Measurements from ENCODE around the gene NCOA1. TPM values are rescaled to one million over a fixed set of nuclear protein-coding genes. Genes with fewer than 3 reads are reported as not detected.

The NCOA1 gene
- total RNA-seq, 1 experiment from 2014 or later = 27.5 TPM

- POLR2A ChIA-PET (ENCODE audit: low non-redundant PET) = interaction anchor here (0.6 kb wide), 1 partner anchor 438 kb away, joined by 6 read pairs; no protein-coding TSS in a partner anchor
- no TSS peak for BruUV-seq (replicated peaks)
- Histone ChIP-seq H3K27me3 (replicated peaks; ENCODE audit: insufficient read depth, low read depth, low read length, poor library complexity) (no peaks in the 10 kb centered on the region), H3K27ac (ENCODE audit: low read depth, low read length, poor library complexity, severe bottlenecking) (no peak overlapping the region), H3K4me1 (ENCODE audit: insufficient read depth, low read length, poor library complexity, severe bottlenecking) (no peaks in the 10 kb centered on the region), H3K4me3 (ENCODE audit: low read depth, low read length, poor library complexity, severe bottlenecking) (no peak overlapping the region), H3K9me3 (ENCODE audit: low read depth, low read length, poor library complexity, severe bottlenecking) (no peaks in the 10 kb centered on the region), H3K36me3 (ENCODE audit: insufficient read depth, low read length, poor library complexity, severe bottlenecking) (peaks cover 71% of the 10 kb centered on the region)
- TF ChIP-seq, protein P1, sequence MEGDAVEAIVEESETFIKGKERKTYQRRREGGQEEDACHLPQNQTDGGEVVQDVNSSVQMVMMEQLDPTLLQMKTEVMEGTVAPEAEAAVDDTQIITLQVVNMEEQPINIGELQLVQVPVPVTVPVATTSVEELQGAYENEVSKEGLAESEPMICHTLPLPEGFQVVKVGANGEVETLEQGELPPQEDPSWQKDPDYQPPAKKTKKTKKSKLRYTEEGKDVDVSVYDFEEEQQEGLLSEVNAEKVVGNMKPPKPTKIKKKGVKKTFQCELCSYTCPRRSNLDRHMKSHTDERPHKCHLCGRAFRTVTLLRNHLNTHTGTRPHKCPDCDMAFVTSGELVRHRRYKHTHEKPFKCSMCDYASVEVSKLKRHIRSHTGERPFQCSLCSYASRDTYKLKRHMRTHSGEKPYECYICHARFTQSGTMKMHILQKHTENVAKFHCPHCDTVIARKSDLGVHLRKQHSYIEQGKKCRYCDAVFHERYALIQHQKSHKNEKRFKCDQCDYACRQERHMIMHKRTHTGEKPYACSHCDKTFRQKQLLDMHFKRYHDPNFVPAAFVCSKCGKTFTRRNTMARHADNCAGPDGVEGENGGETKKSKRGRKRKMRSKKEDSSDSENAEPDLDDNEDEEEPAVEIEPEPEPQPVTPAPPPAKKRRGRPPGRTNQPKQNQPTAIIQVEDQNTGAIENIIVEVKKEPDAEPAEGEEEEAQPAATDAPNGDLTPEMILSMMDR (conservative IDR thresholded peaks at IDR 0.05; ENCODE audit: low read depth, low read length) = no peak
- no peak for TF ChIP-seq EZH2 (IDR thresholded peaks at IDR 0.05; ENCODE audit: borderline replicate concordance, low read depth, low read length, poor library complexity, severe bottlenecking)
- no peak for DNase-seq (ENCODE audit: low spot score)
- intact Hi-C loops (cut with micrococcal nuclease; ENCODE audit: unreplicated experiment) = no loop called here
- CTCF ChIA-PET = no interaction called here
Measured at GRCh38 chr2:24815171-24815570, 324.1 kb downstream of the NCOA1 start.

DNA sequence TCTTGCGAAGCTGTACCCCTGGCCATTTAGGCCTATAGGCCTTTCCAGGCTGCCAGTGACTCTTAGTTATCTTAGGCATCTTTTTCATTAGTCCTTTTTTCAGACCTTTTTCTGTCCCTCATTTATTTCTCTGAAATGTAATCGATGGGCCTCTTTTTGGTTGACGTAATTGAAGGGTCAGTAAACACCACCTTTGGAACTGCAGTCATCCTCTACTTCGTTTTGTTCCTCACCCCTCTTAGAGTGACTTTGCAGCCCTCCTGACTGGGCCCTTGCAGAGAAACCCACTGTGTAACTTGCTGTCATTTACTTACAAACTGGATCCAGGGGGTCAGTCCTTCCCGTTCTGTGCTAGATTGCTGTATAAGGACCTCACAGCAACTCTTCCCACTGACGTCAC, 325.4 kb downstream of the NCOA1 start:
- no peaks in the 10 kb centered on the region for H3K27me3 ChIP-seq (replicated peaks; ENCODE audit: insufficient read depth, low read depth, low read length, poor library complexity)
- intact Hi-C loops (cut with micrococcal nuclease; ENCODE audit: unreplicated experiment) = no loop called here
- H3K4me3 ChIP-seq (ENCODE audit: low read depth, low read length, poor library complexity, severe bottlenecking) = no peak overlapping the region
- H3K9me3 ChIP-seq (ENCODE audit: low read depth, low read length, poor library complexity, severe bottlenecking) = no peaks in the 10 kb centered on the region
- DNase-seq (ENCODE audit: low spot score) = no peak
- TF ChIP-seq EZH2 (IDR thresholded peaks at IDR 0.05; ENCODE audit: borderline replicate concordance, low read depth, low read length, poor library complexity, severe bottlenecking) = no peak
- TF ChIP-seq, protein P1 (conservative IDR thresholded peaks at IDR 0.05; ENCODE audit: low read depth, low read length) = no peak
- CTCF ChIA-PET = no interaction called here
- H3K27ac ChIP-seq (ENCODE audit: low read depth, low read length, poor library complexity, severe bottlenecking) = peak overlapping the region; percentile 18
- no TSS peak for BruUV-seq (replicated peaks)
- no peaks in the 10 kb centered on the region for H3K4me1 ChIP-seq (ENCODE audit: insufficient read depth, low read length, poor library complexity, severe bottlenecking)
- H3K36me3 ChIP-seq (ENCODE audit: insufficient read depth, low read length, poor library complexity, severe bottlenecking) = peaks cover 71% of the 10 kb centered on the region
- POLR2A ChIA-PET (ENCODE audit: low non-redundant PET) = no interaction called here

DNA sequence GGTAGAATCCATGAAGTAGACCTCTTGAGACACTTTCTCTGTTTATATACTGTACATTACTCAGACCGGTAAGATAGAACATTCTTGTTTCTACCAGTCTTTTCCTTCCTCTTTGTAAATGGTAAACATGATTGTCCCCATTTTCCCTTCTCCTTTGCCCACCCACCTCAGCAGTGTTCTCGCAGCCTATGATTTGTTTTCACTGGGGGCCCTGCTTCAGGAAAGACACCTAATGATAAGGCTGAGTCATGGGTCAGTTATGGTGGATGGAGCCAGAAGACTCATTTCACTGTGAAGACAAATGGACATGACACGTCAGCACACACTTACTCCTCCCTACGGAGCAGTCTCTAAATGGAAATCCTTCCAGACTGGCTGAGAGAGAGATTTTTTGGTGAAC, 325.8 kb downstream of the NCOA1 start:
- no TSS peak for BruUV-seq (replicated peaks)
- H3K9me3 ChIP-seq (ENCODE audit: low read depth, low read length, poor library complexity, severe bottlenecking) = no peaks in the 10 kb centered on the region
- H3K27me3 ChIP-seq (replicated peaks; ENCODE audit: insufficient read depth, low read depth, low read length, poor library complexity) = no peaks in the 10 kb centered on the region
- H3K36me3 ChIP-seq (ENCODE audit: insufficient read depth, low read length, poor library complexity, severe bottlenecking) = peaks cover 72% of the 10 kb centered on the region
- DNase-seq (ENCODE audit: low spot score) = no peak
- TF ChIP-seq EZH2 (IDR thresholded peaks at IDR 0.05; ENCODE audit: borderline replicate concordance, low read depth, low read length, poor library complexity, severe bottlenecking) = no peak
- TF ChIP-seq, protein P1 (conservative IDR thresholded peaks at IDR 0.05; ENCODE audit: low read depth, low read length) = no peak
- H3K4me3 ChIP-seq (ENCODE audit: low read depth, low read length, poor library complexity, severe bottlenecking) = no peak overlapping the region
- ChIA-PET POLR2A (ENCODE audit: low non-redundant PET) (no interaction called here), CTCF (no interaction called here)
- no peaks in the 10 kb centered on the region for H3K4me1 ChIP-seq (ENCODE audit: insufficient read depth, low read length, poor library complexity, severe bottlenecking)
- intact Hi-C loops (cut with micrococcal nuclease; ENCODE audit: unreplicated experiment) = no loop called here
- H3K27ac ChIP-seq (ENCODE audit: low read depth, low read length, poor library complexity, severe bottlenecking) = peak overlapping the region; percentile 18

Measured in A673 (cell line).